Progenitor cell of endocrine pancreas (in vitro differentiated cells): ENCODE results near the gene ABHD17A. TPM values are rescaled to one million over a fixed set of nuclear protein-coding genes. Genes with fewer than 3 reads are reported as not detected.
A peak's percentile ranks its signal among the peaks of the same experiment; 100 is the strongest.

ENCODE experiments used
- DNase-seq: peaks from one replicate; pipeline ENCODE4 v3.0.0; 2021; ENCODE audit warnings: low spot score; ENCODE audit not compliant: unreplicated experiment
- H3K27ac Mint-ChIP-seq: 2 replicates; pipeline ENCODE4 v1.8.0; 2021; ENCODE audit warnings: mild to moderate bottlenecking, moderate library complexity, mixed read lengths
- H3K27me3 Mint-ChIP-seq: 2 replicates; pipeline ENCODE4 v1.8.0; 2021; ENCODE audit warnings: mixed read lengths
- H3K36me3 Mint-ChIP-seq: 2 replicates; pipeline ENCODE4 v1.8.0; 2022; ENCODE audit warnings: mixed read lengths; ENCODE audit not compliant: insufficient read depth
- H3K4me1 Mint-ChIP-seq: 2 replicates; pipeline ENCODE4 v1.8.0; 2021; ENCODE audit warnings: low read depth, mixed read lengths
- H3K4me3 Mint-ChIP-seq: 2 replicates; pipeline ENCODE4 v1.8.0; 2021; ENCODE audit warnings: low read depth, mild to moderate bottlenecking, moderate library complexity, mixed read lengths
- H3K9me3 Mint-ChIP-seq: 2 replicates; pipeline ENCODE4 v1.8.0; 2021; ENCODE audit warnings: low read depth, mixed read lengths
- total RNA-seq: library from RNA; stranded (reverse); gene quantifications from 2 replicates; pipeline ENCODE4 v1.2.1, GENCODE V29; 2021
- TF ChIP-seq, protein P1 (sequence below): fragments of 200-600 bp; sonication (generic); IDR thresholded peaks from one replicate; pipeline ENCODE4 v1.5.0; 2021; ENCODE audit warnings: antibody characterized with exemption, mild to moderate bottlenecking; ENCODE audit not compliant: unreplicated experiment

Gene ABHD17A
- total RNA-seq, 1 donor from 2014 or later: 48.8 TPM

DNA sequence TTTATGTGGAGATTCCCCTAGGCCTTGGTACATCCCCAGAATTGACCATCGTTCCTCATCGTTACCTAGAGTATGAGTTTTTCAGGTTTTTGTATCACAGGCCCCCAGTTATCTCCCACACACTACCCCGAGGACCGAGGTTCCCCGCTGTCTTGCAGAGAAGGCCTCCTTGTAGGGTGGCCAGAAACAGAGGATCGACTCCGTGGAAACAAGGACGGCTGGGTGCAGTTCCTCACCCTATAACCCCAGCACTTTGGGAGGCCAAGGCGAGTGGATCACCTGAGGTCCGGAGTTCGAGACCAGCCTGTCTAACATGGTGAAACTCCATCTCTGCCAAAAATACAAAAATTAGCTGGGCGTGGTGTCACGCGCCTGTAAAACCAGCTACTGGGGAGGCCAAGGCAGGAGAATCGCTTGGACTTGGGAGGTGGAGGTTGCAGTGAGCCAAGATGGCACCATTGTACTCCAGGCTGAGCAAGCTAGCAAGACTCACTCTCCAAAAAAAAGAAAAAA, 20.6 kb upstream of the ABHD17A start:
- peak overlapping the region; percentile 95 for H3K27ac Mint-ChIP-seq
- no peaks in the 10 kb centered on the region for H3K9me3 Mint-ChIP-seq
- H3K27me3 Mint-ChIP-seq: no peaks in the 10 kb centered on the region
- TF ChIP-seq, protein P1, sequence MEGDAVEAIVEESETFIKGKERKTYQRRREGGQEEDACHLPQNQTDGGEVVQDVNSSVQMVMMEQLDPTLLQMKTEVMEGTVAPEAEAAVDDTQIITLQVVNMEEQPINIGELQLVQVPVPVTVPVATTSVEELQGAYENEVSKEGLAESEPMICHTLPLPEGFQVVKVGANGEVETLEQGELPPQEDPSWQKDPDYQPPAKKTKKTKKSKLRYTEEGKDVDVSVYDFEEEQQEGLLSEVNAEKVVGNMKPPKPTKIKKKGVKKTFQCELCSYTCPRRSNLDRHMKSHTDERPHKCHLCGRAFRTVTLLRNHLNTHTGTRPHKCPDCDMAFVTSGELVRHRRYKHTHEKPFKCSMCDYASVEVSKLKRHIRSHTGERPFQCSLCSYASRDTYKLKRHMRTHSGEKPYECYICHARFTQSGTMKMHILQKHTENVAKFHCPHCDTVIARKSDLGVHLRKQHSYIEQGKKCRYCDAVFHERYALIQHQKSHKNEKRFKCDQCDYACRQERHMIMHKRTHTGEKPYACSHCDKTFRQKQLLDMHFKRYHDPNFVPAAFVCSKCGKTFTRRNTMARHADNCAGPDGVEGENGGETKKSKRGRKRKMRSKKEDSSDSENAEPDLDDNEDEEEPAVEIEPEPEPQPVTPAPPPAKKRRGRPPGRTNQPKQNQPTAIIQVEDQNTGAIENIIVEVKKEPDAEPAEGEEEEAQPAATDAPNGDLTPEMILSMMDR: no peak
- H3K4me3 Mint-ChIP-seq: peak overlapping the region; percentile 78
- H3K36me3 Mint-ChIP-seq: peaks cover 3% of the 10 kb centered on the region
- peaks cover 10% of the 10 kb centered on the region for H3K4me1 Mint-ChIP-seq
- no peak for DNase-seq

DNA sequence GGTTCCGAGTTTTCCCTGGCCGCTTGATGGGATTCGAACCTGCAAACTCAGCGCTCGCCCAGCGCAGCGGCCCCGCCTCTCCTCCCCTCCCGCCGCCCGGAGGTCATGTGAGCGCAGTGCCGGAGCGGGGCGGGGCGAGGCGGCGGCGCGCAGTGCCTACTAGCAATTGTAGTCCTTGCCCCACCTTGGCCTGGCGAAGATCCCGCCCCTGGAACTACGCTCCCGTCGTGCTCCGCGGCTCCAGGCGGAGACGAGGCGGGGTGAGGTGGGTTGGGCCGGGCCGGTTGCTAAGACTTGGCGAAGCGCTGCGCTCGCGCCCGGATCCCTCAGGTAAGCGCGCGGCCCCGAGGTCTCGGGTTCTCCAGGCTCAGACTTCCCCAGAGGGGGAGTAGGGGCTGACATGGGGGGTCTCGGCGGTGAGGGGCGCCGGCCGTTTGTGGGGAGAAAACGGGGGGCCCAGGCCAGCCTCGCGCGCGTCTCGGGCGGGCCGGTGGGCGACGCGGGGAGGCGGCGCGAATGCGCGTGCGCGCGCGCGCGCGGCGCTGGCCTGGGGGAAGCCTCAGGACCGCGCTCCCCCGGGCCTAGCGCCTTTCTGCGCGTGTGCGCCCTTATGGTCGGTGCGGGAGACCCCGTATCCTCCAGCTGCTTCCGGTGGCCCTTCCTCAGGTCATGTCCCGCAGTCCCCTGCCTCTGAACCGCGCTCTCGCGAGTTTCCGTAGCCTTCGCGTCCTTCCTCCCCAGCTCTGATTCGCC, 20.0 kb upstream of the ABHD17A start, which contains the start of the genes ADAT3 and SCAMP4:
Gene ADAT3, plus strand, starts transcription at position 290 of the 753 bp plus-strand sequence. CDS start 6,649 bp downstream, outside the sequence.
Gene SCAMP4, plus strand, starts transcription at position 290 of the 753 bp plus-strand sequence. CDS start 9,621 bp downstream, outside the sequence.
- H3K9me3 Mint-ChIP-seq: no peaks in the 10 kb centered on the region
- H3K36me3 Mint-ChIP-seq: peaks cover 3% of the 10 kb centered on the region
- H3K4me1 Mint-ChIP-seq: peaks cover 10% of the 10 kb centered on the region
- peak within 1 kb of the TSS; percentile 78 for H3K4me3 Mint-ChIP-seq
- peak within 1 kb of the TSS; percentile 98 for H3K27ac Mint-ChIP-seq
- peak; percentile 94 for DNase-seq
- TF ChIP-seq, protein P1: no peak
- no peaks in the 10 kb centered on the region for H3K27me3 Mint-ChIP-seq

DNA sequence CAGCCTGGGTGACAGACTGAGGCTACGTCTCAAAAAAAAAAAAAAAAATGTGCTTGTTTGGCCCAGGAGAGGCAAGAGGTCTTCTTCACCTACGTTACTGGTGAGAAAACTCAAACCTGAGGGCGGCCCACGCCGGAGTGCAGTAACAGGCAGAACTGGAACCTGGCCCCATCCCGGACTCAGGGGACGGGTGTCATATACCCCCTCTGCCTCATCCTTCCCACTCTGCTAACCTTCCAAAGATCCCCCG, 19.5 kb upstream of the ABHD17A start:
- H3K9me3 Mint-ChIP-seq: no peaks in the 10 kb centered on the region

DNA sequence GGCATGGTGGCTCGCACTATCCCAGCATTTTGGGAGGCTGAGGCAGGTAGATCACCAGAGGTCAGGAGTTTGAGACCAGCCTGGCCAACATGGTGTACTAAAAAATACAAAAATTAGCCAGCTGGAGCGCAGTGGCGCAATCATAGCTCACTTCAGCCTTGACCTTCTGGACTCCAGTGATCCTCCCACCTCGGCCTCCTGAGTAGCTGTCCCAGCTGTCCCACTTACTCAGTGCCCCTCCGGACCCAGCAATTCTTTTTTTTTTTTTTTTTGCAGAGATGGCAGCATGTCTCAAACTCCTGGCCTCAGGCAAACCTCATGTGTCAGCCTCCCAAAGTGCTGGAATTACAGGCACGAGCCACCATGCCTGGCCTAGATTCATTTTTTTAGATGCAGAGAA, 17.6 kb upstream of the ABHD17A start:
- TF ChIP-seq, protein P1: no peak
- Mint-ChIP-seq H3K4me3 (no peak overlapping the region), H3K36me3 (no peaks in the 10 kb centered on the region), H3K4me1 (peaks cover 10% of the 10 kb centered on the region), H3K9me3 (no peaks in the 10 kb centered on the region), H3K27me3 (no peaks in the 10 kb centered on the region), H3K27ac (no peak overlapping the region)
- no peak for DNase-seq

More for the DNA sequence above, 19.5 kb upstream of the ABHD17A start:
- Mint-ChIP-seq H3K27ac (peak overlapping the region; percentile 98), H3K27me3 (no peaks in the 10 kb centered on the region), H3K36me3 (no peaks in the 10 kb centered on the region), H3K4me3 (peak overlapping the region; percentile 78), H3K4me1 (peaks cover 10% of the 10 kb centered on the region)
- DNase-seq: no peak
- TF ChIP-seq, protein P1: no peak

DNA sequence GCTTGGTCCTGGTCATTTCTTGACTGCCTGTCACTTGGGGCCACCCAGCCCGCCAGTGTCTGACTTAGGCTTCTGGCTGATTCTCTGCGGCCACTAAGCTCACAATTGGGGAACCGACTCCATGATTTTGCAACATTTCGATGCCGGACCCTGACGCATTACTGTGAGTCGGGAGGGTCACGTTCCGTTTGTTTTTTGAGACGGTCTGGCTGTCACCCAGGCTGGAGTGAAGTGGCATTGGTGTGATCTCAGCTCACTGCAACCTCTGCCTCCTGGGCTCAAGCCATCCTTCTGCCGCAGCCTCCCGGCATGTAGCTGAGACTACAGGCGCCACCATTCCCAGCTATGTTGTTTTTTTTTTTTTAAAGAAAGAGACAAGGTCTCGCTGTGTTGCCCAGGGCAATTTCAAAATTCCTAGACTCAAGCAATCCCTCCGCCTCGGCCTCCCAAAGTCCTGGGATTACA, 16.7 kb upstream of the ABHD17A start:
- peaks cover 14% of the 10 kb centered on the region for H3K4me1 Mint-ChIP-seq

More for the DNA sequence above, 16.7 kb upstream of the ABHD17A start:
- Mint-ChIP-seq H3K9me3 (no peaks in the 10 kb centered on the region), H3K27me3 (no peaks in the 10 kb centered on the region), H3K4me3 (no peak overlapping the region), H3K27ac (no peak overlapping the region), H3K36me3 (no peaks in the 10 kb centered on the region)
- no peak for DNase-seq
- TF ChIP-seq, protein P1: no peak
